NCI-H510A (cell line): ENCODE measurements around the gene PPP1R1B.

Experiments
- DNase-seq: peaks from one replicate; lab custom pipeline; 2025; lab: John Stamatoyannopoulos, UW

PPP1R1B gene

GRCh38 chr17:39667945-39668924 lies 41.5 kb downstream of the PPP1R1B start, which contains the start of gene PNMT:
PNMT (plus strand) TSS chr17:39668453; CDS start chr17:39668476, 23 bp downstream.
- DNase-seq = peak; percentile 70

- DNase-seq = no peak
Measured at GRCh38 chr17:39669897-39670735, 43.4 kb downstream of the PPP1R1B start.

GRCh38 chr17:39670746-39671145 lies 44.0 kb downstream of the PPP1R1B start:
- no peak for DNase-seq

- DNase-seq = no peak
Measured at GRCh38 chr17:39671651-39672521, 45.1 kb downstream of the PPP1R1B start.

GRCh38 chr17:39672522-39673334 lies 46.0 kb downstream of the PPP1R1B start:
- DNase-seq = no peak

GRCh38 chr17:39673335-39674081 lies 46.8 kb downstream of the PPP1R1B start:
- DNase-seq = no peak

- no peak for DNase-seq
Measured at GRCh38 chr17:39674179-39674578, 47.4 kb downstream of the PPP1R1B start.

- peak; percentile 76 for DNase-seq
Measured at GRCh38 chr17:39674702-39675389, 48.1 kb downstream of the PPP1R1B start.

GRCh38 chr17:39675390-39676082 lies 48.8 kb downstream of the PPP1R1B start:
- DNase-seq = no peak

- peak; percentile 88 for DNase-seq
Measured at GRCh38 chr17:39676198-39676819, 49.6 kb downstream of the PPP1R1B start.

- DNase-seq = no peak
Measured at GRCh38 chr17:39677072-39677471, 50.3 kb downstream of the PPP1R1B start.

- no peak for DNase-seq
Measured at GRCh38 chr17:39677542-39678339, 51.0 kb downstream of the PPP1R1B start.

GRCh38 chr17:39678340-39679116 lies 51.8 kb downstream of the PPP1R1B start:
- no peak for DNase-seq

- no peak for DNase-seq
Measured at GRCh38 chr17:39679521-39680192, 52.9 kb downstream of the PPP1R1B start.

- no peak for DNase-seq
Measured at GRCh38 chr17:39683295-39683939, 56.7 kb downstream of the PPP1R1B start.
